PC-3 (cell line): ENCODE results near the gene KRT7. TPM values are rescaled to one million over a fixed set of nuclear protein-coding genes. Genes with fewer than 3 reads are reported as not detected.
A peak's percentile ranks its signal among the peaks of the same experiment; 100 is the strongest.

Experiments
- ATAC-seq: fragments of 200-7000 bp; cut with Tn5 transposase; 2 replicates; pipeline ENCODE4 v1.9.1; 2020; ENCODE audit warnings: mild to moderate bottlenecking, moderate library complexity
- BruUV-seq: library from RNA; stranded (reverse); fragments of 400-500 nt; replicated peaks from 2 replicates; lab custom pipeline; 2021; lab: Mats Ljungman, UMichigan
- CTCF ChIA-PET: fragments of 300-600 bp; sonication (Branson Sonifier 250); formaldehyde crosslinking; loops from one replicate; lab custom pipeline; 2022; ENCODE audit warnings: antibody characterized with exemption; lab: Charles Lee
- POLR2A ChIA-PET: fragments of 300-600 bp; sonication (Branson Sonifier 250); formaldehyde crosslinking; loops from one replicate; lab custom pipeline; 2022; ENCODE audit warnings: antibody characterized with exemption; ENCODE audit not compliant: unreplicated experiment; lab: Charles Lee
- DNase-seq: peaks from one replicate; pipeline ENCODE4 v3.0.0-alpha.2; 2015
- H2AFZ ChIP-seq: fragments of 300-600 bp; sonication (generic); 2 replicates; pipeline ENCODE4 v1.6.0; 2016; ENCODE audit warnings: antibody characterized with exemption, low read length
- H3F3A ChIP-seq: fragments of 300-600 bp; sonication (generic); one replicate; pipeline ENCODE4 v1.6.0; 2017; ENCODE audit warnings: antibody characterized with exemption, low read length, control low read depth, mild to moderate bottlenecking; ENCODE audit not compliant: unreplicated experiment
- H3K27ac ChIP-seq: fragments of 300-600 bp; sonication (generic); 2 replicates; pipeline ENCODE4 v1.5.1; 2016; ENCODE audit warnings: mild to moderate bottlenecking, low read length
- H3K27me3 ChIP-seq: fragments of 300-600 bp; sonication (generic); 2 replicates; pipeline ENCODE4 v1.6.1; 2016; ENCODE audit warnings: low read length, mixed read lengths
- H3K36me3 ChIP-seq: fragments of 300-600 bp; sonication (generic); 2 replicates; pipeline ENCODE4 v1.6.1; 2016; ENCODE audit warnings: low read depth, mixed run types, low read length, mixed read lengths
- H3K4me1 ChIP-seq: fragments of 300-600 bp; sonication (generic); 2 replicates; pipeline ENCODE4 v1.5.1; 2016; ENCODE audit warnings: low read length; ENCODE audit not compliant: insufficient read depth
- H3K4me2 ChIP-seq: fragments of 300-600 bp; sonication (generic); 2 replicates; pipeline ENCODE4 v1.6.0; 2016; ENCODE audit warnings: low read length
- H3K4me3 ChIP-seq: fragments of 300-600 bp; sonication (generic); 2 replicates; pipeline ENCODE4 v1.5.1; 2016; ENCODE audit warnings: mild to moderate bottlenecking, low read length, mixed read lengths
- H3K79me2 ChIP-seq: fragments of 300-600 bp; sonication (generic); 2 replicates; pipeline ENCODE4 v1.6.1; 2017; ENCODE audit warnings: low read length, mixed read lengths
- H3K9ac ChIP-seq: fragments of 300-600 bp; sonication (generic); 2 replicates; pipeline ENCODE4 v1.6.0; 2016; ENCODE audit warnings: mild to moderate bottlenecking, low read length
- H3K9me2 ChIP-seq: fragments of 300-600 bp; sonication (generic); replicated peaks from 2 replicates; pipeline ENCODE4 v1.6.1; 2016; ENCODE audit warnings: mixed run types, low read length, mixed read lengths
- H3K9me3 ChIP-seq: fragments of 300-600 bp; sonication (generic); 2 replicates; pipeline ENCODE4 v1.6.1; 2016; ENCODE audit warnings: low read length, mixed read lengths
- H4K20me1 ChIP-seq: fragments of 300-600 bp; sonication (generic); 2 replicates; pipeline ENCODE4 v1.6.1; 2016; ENCODE audit warnings: low read length, mixed read lengths
- CTCF ChIP-seq: fragments of 300-600 bp; sonication (generic); conservative IDR thresholded peaks from 2 replicates; pipeline ENCODE4 v1.5.1; 2017; ENCODE audit warnings: antibody characterized with exemption, low read depth, mild to moderate bottlenecking, low read length
- EZH2 ChIP-seq: fragments of 300-600 bp; sonication (generic); IDR thresholded peaks from one replicate; pipeline ENCODE4 v1.6.1; 2017; ENCODE audit warnings: antibody characterized with exemption, mild to moderate bottlenecking, low read length; ENCODE audit not compliant: unreplicated experiment
- EZH2phosphoT487 ChIP-seq: fragments of 300-600 bp; sonication (generic); IDR thresholded peaks from 2 replicates; pipeline ENCODE4 v1.6.1; 2018; ENCODE audit warnings: mild to moderate bottlenecking, antibody characterized with exemption, low read length, borderline replicate concordance
- intact Hi-C: fragments of 100-400 bp; cut with micrococcal nuclease; formaldehyde crosslinking; loops from 2 replicates; pipeline ENCODE4 v1.9.0; 2023
- total RNA-seq: library from RNA; depleted of rRNA; stranded (reverse); fragments of >200 nt; gene quantifications from 2 replicates; pipeline ENCODE4 v1.2.3, GENCODE V29; 2014

KRT7 gene
- total RNA-seq, 1 experiment from 2014 or later: 2,144 TPM

DNA sequence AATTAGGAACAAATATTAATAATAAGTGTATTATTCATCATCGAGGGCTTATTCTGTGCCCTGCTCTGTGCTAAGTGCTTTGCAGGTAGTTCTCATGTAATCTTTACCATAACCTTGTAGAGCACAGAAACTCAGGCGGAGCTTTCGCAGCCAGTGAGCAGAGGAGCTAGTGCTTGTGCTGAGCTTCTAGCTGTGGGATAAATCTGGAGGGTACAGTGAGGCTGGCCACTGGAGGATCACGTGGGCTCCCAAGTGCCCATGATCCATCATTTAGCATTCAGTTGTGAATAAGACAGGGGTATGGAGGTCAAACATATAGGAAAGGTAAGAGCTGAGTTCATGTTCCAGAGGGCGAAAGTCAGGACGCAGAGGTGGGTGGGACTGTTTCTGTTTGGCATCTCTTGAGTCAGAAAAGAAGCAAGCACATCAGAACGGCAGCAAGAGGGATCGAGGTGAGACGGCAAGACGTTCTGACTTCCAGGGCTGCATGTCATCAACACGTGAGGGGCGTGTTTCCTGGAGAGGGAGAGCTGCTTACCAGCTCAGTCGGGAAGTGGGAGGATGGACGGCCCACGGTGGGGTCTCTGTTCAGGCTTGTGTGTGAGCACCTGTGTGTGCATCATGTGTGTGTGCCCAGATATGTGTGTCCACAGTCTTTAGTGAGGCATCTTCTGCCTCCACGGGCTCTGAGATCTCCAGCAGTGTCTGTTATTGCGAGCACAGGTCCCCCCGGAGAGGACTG is 24.4 kb upstream of the KRT7 start:
- Histone ChIP-seq H3K4me2 (no peak overlapping the region), H3K9ac (no peak overlapping the region), H3K27ac (no peak overlapping the region)

GRCh38 chr12:52209321-52209720 is 23.7 kb upstream of the KRT7 start:
- Histone ChIP-seq H3K27ac (no peak overlapping the region), H3K4me3 (no peak overlapping the region), H3K9ac (no peak overlapping the region), H3F3A (no peaks in the 10 kb centered on the region), H3K79me2 (no peaks in the 10 kb centered on the region), H2AFZ (no peak overlapping the region), H3K36me3 (no peaks in the 10 kb centered on the region), H3K4me1 (peaks cover 52% of the 10 kb centered on the region), H3K9me3 (no peaks in the 10 kb centered on the region), H3K9me2 (no peaks in the 10 kb centered on the region), H3K27me3 (no peaks in the 10 kb centered on the region), H4K20me1 (no peaks in the 10 kb centered on the region), H3K4me2 (no peak overlapping the region)
- ChIA-PET POLR2A (no interaction called here), CTCF (interaction anchor here (0.7 kb wide), 1 partner anchor 23 kb away, joined by 4 read pairs; no protein-coding TSS in a partner anchor)
- DNase-seq (no peak), ATAC-seq (no peak)
- no TSS peak for BruUV-seq
- TF ChIP-seq EZH2: no peak
- no peak for TF ChIP-seq CTCF
- TF ChIP-seq EZH2phosphoT487: no peak
- intact Hi-C loops: no loop called here

More for the DNA sequence above, 24.4 kb upstream of the KRT7 start:
- TF ChIP-seq EZH2phosphoT487: no peak
- Histone ChIP-seq H3K27me3 (no peaks in the 10 kb centered on the region), H3K4me3 (no peak overlapping the region), H3K4me1 (peaks cover 52% of the 10 kb centered on the region), H3K79me2 (no peaks in the 10 kb centered on the region), H2AFZ (no peak overlapping the region), H3K9me3 (no peaks in the 10 kb centered on the region), H3K36me3 (no peaks in the 10 kb centered on the region), H4K20me1 (no peaks in the 10 kb centered on the region), H3K9me2 (no peaks in the 10 kb centered on the region), H3F3A (no peaks in the 10 kb centered on the region)
- CTCF ChIA-PET: no interaction called here
- POLR2A ChIA-PET: interaction anchor here (0.6 to 0.7 kb wide), 3 partner anchors 9 to 36 kb away, joined by 3 to 5 read pairs (median 3); no protein-coding TSS in a partner anchor
- ATAC-seq: no peak
- intact Hi-C loops: no loop called here
- no peak for DNase-seq
- no TSS peak for BruUV-seq

GRCh38 chr12:52210186-52210924 is 22.7 kb upstream of the KRT7 start:
- intact Hi-C loops: no loop called here
- Histone ChIP-seq H3K9ac (no peak overlapping the region), H3K36me3 (no peaks in the 10 kb centered on the region), H3K4me1 (peaks cover 52% of the 10 kb centered on the region), H3K4me3 (no peak overlapping the region), H3K27me3 (no peaks in the 10 kb centered on the region), H4K20me1 (no peaks in the 10 kb centered on the region), H3K27ac (0 out of 2 replicates have a peak overlapping the region, but pooled peaks have one; percentile 0), H3K9me2 (no peaks in the 10 kb centered on the region), H3K9me3 (no peaks in the 10 kb centered on the region), H2AFZ (no peak overlapping the region), H3K79me2 (no peaks in the 10 kb centered on the region), H3F3A (no peaks in the 10 kb centered on the region), H3K4me2 (no peak overlapping the region)
- ATAC-seq: peak; percentile 2; the same call in 1 of the 2 replicates
- POLR2A ChIA-PET: interaction anchor here (0.6 kb wide), 1 partner anchor 28 kb away, joined by 4 read pairs; no protein-coding TSS in a partner anchor
- TF ChIP-seq CTCF (no peak), EZH2phosphoT487 (no peak)
- BruUV-seq: TSS peak; percentile 65
- CTCF ChIA-PET: no interaction called here
- DNase-seq: peak; percentile 55
